SK-N-MC (cell line): ENCODE data around the gene RFWD3.

Experiments
- EZH2 ChIP-seq: fragments of 200-600 bp; sonication (generic); IDR thresholded peaks from one replicate; pipeline ENCODE4 v1.6.1; 2017; ENCODE audit warnings: antibody characterized with exemption
- POLR2AphosphoS5 ChIP-seq: IDR thresholded peaks from 2 replicates; pipeline ENCODE4 v1.6.1; 2012; ENCODE audit warnings: mild to moderate bottlenecking, low read depth, low read length, borderline replicate concordance

- TF ChIP-seq POLR2AphosphoS5, result no peak
- TF ChIP-seq EZH2, result no peak
Measured at GRCh38 chr16:74673876-74674275, 7.2 kb upstream of the RFWD3 start.
